T-helper 2 cell treated with Interferon-gamma antibody and Interleukin-4, amounts not matched to agents 100 ng/mL and 5 ng/mL, for 36 hours (primary cell): ENCODE measurements around the gene HOXD8. TPM values are rescaled to one million over a fixed set of nuclear protein-coding genes. Genes with fewer than 3 reads are reported as not detected.

ENCODE experiments used
- intact Hi-C: fragments of 100-400 bp; cut with micrococcal nuclease; formaldehyde crosslinking; loops from one replicate; pipeline ENCODE4 v1.15.1; 2023
- total RNA-seq: library from RNA; stranded (reverse); gene quantifications from 2 replicates; pipeline ENCODE4 v1.2.3, GENCODE V29; 2022

The HOXD8 gene
- total RNA-seq, 1 donor from 2014 or later: not detected

DNA sequence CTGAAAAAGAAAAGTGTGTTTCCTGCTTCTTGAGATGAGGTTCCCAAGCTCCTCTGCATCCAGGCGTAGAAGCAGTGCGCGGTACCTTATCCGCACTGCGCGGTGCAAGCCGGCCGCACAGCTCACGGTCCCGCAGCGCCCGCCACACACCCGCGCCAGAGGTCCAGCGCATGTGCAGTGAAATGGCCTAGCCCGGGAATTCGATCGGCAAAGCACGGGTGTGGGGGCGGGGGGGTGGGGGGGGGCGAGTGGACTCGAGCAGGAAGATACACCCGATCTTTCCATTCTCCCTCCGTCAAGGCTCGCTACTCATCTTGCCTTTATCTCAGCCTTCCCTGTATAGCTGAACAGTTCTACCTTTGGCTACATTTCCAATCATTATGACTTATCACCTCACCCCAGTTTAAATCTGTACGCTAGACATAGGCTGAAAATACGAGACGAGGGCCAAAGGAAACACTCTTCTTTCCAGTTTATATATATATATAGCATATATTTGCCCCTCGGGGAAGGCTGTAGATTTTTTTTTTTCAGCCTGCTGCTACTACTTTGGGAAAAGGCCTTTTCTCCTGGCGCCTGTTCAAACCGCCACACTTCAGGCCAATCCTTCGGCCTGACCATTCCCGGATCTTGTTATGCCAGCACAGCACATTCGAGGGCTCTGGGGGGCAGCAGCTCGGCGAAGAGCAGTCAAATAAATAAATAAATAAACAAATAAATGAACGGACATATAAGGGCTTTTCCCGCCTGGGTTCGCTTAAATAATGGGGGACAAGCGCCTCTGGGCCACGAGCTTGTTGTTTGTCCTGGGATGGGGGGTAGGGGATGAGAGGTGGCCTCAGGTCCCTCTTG is 10.4 kb downstream of the HOXD8 start:
- intact Hi-C loops: loop anchor here (1.0 to 10.0 kb wide), 6 partner anchors 315 to 1007 kb away; no protein-coding TSS in a partner anchor

DNA sequence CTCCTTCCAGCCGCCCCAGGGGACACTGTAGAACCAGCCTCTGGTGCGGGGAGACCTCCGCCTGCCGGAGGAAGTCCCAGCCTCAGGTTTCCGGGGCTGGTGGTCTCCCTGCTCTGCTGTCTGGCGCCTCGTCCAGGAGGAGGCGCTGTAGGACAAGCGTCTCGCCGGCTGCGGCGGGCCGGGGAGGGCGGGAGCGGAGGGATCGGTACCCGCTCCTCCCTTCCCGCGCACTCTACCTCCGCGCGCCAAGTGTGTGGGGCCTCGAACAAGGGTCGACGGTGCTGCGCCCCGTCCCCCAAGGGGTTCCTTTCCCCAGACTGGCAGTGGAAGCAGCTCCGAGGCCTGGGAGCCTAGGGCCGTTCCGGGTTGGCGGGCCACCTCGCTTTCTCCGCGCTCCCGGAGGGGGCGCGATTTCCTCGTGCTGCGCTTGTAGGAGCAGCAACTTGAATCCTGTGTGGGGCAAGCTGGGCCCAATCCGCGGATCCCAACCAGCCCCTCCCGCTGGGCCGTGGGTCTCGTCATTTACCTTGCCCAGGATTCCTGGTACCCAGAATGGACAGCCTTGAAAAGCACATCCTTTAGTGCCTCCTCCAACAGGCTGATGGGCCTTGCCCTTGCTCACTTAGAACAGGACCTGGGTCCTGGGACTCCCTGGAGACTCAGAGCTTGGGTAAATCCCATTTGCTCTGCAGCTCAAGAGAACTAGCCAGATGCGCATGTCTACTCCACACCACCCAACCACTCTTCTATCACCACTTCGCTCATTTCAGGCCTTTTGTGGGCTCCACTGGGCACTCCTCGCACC is 11.2 kb downstream of the HOXD8 start:
- intact Hi-C loops: loop anchor here (1.0 to 5.0 kb wide), 5 partner anchors 315 to 1007 kb away; no protein-coding TSS in a partner anchor

DNA sequence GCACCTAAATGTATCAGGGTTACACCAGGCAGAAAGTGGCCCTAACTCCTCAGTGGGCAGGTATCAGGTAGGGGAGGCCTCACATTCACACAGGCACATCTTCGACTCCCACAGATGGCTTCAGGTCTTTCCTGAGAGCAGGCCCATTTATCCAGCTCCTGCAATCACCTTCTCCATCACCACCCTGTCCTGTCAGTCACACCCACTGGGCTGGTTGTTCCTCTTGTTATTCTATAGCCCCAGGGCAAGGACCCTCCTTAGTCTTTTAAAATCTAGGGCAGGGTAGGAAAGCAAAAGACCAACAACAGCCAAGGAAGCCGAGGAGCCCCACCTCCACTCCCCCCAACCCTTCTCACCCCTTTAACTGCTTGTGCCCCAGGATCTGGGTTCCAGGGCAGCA is 12.8 kb downstream of the HOXD8 start:
- intact Hi-C loops: loop anchor here (5.0 kb wide), 3 partner anchors 410 to 1005 kb away; no protein-coding TSS in a partner anchor

DNA sequence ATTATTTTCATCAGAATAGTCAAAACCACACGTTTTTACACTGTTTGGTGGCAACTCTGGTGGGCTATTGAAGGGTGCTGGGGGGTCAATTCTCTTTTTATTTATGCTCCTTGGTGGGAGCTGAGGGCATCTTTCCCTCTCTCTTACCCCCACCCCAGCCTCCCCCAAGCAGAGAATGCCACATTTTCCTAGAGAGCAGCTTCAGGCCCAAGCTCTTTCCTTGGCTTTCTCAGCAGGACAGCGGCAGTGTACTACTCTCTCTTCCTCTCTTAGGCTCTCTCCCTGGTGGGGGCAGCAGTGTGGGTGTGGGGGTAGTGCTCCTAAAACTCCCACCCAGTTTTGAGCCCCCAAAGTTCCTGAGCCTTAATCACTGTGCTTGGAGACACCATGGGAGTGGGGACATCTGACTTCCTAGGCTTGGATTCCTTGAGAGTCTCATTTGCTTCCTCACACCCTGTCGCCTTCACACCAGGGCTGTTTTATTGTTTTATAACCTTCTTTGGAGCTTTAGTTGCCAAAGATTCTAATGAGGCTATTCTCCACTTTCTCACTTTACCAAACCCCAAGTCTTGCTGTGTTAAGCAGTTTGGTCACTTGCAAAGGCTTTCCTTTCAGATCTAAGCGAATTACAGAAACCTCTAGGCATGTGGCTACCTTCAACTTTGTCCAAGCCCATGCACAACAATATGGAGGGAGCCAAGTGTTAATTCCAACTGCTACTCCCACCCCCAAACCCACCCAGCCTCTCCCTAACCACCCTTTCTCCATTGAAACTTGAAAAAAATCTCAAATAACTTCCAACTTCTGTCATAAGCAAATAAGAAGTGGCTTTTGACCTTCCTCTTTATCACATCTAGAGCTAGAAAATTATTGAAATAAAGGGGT is 15.8 kb downstream of the HOXD8 start:
- intact Hi-C loops: no loop called here

DNA sequence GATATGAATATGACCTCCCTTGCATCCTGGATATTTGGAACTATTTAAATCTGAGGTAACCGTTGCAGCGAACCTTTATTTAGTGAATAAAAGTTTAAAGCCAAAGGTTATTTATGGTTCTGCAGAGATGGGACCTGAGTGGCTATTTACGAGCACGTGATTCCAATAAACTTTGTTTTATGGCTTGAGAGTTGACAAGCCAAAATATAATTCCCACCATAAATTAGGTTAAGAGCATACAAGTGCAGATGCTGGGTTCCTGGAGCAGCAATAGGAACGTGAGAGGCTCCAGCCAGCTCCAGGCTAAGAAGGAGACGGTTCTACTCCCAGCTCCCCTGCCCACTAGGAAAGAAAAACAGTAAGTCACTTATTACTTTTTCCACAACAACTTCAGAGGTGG is 16.6 kb downstream of the HOXD8 start:
- intact Hi-C loops: no loop called here

DNA sequence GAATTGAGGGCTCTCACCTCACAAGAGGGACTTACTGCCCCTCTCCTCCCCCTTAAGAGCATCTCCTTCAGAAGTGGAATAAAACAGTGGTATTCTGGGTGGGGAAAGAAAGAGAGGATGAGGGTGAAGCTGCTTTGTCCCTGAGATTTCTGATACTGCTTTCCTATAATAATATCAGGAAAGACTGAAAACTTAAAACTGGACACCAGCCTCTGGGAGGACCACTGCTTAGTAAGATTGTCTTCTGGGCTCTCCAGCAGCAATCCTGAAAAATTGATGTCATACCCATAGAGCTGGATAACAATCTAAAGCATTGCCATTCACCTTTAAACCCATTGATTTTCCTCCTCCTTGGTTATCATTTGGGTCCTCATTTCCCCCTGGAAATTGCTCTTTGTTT is 17.1 kb downstream of the HOXD8 start:
- intact Hi-C loops: no loop called here

DNA sequence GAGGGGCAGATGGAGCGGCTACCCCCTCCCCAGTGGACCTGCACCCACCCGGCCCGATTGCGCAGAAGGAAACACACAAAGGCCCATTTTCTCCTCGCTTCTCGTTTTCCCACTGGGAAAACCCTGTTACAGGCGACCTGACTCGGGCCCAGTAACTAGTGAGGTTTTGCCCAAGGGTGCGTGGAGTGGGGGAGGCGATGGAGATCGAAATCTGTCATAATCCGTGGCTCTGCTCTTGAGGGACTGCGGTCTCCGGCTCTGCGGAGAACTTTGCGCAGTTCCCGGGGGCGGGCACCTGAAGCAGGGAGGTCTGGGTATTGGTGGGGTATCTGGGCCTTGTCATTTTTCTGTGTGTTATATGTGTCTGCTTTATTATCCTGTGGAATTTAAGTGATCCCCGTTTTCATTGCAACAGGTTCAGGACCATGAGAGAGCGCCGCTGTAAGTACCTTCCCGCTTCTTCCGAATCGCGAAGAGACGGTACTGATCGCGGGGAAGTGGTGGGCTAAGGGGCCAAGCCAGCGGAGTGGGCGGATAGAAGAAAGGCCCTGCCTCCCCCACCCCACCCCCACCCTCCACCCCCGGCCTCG is 17.8 kb downstream of the HOXD8 start:
- intact Hi-C loops: no loop called here

DNA sequence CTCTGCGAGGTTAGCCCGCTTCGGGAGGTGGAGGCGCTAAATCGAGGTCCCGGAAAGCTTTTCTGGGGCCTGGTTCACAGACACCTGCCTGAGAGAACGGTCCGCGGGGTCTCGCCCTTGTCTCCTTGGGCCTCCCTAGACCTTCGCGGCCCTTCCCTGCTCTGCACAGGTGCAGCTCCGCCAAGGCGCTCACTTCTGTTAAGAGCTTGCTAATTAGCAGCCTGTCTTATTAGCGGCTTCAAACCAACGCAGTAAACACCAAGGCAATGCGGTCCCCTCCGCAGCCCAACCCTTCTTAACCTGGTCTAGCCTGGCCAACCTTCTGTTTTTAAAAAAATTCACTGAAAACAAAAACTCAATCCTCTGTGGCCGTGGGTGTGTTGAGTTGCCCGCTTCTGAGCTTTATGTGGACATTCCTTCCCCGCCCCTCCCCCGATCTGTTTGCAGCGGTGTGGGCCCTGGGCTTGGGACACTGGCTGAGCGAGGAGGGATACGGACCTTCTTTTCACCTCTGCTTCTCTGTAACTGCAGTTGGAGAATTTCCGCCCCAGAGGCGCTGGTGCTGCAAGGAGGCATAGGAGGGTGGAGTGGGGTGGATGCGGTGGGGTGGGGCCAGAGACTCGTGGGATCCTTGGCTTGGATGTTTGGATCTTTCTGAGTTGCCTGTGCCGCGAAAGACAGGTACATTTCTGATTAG is 18.4 kb downstream of the HOXD8 start:
- intact Hi-C loops: no loop called here

DNA sequence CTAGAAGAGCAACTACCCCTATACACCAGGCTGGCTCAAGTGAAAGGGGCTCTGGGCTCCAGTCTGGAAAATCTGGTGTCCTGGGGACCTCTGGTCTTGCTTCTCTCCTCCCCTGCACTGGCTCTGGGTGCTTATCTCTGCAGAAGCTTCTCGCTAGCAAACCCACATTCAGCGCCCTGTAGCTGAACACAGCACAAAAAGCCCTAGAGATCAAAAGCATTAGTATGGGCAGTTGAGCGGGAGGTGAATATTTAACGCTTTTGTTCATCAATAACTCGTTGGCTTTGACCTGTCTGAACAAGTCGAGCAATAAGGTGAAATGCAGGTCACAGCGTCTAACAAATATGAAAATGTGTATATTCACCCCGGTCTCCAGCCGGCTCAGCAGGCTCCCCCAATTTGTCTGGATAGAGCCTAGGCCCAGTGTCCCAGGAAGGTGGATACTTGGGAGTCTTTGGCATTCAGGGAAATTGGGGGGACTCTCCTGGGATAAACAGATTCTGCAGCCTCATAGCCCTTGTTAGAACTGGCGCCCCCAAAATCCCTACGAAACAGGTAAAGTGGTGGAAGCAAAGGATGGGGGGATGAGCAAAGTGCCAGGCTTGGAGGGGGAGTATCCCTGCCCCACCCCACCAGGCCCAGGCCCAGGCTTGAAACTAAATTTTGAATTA is 19.4 kb downstream of the HOXD8 start:
- intact Hi-C loops: no loop called here

DNA sequence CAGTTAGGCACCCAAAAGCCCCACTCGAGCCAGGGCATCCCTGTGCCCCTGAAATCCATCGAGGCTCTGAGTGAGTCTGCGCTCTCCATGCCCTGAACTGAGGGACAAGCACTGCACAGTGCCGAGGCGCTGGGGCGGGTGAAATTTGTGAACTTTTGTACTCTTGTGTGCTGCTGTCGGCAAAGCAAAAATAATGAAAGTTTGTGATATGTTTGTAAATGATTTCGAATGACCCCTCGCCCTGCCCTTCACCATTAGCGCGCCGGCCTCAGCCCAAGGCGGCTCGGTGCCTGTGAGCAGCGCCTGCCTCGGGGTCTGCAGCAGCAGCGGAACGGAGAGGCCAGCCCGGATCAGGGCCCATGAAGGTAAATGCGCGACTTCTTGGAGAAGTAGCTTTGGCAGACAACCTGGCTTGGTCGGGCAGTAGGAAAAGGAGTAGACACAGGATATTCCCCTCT is 20.0 kb downstream of the HOXD8 start:
- intact Hi-C loops: no loop called here

DNA sequence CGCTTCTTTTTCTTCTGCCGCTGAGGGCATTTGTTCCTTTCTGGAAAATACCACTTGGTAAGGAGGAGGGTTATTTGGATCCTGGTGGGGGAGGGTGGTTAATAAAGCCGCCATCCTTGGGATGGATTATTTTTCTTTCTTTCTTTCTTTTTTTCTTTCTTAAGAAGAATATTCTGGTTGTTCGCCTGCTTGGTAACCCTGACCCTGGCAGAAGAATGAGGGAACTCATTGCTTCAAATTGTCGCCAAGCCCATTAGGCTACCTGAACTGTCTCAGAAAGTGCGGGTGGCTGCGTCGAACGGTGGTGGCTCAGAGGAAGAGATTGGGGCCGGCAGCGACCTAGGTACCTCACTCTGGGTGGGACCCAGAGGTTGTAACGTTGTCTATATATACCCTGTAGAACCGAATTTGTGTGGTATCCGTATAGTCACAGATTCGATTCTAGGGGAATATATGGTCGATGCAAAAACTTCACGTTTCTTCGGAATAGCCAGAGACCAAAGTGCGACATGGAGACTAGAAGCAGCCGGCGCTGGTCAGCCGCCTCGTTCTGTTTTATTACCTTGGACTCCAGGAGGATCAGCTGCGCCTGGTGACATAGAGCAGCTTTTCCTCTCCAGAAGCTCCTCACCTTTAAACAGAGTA is 20.6 kb downstream of the HOXD8 start:
- intact Hi-C loops: loop anchor here (2.0 kb wide), 1 partner anchor 17 kb away; no protein-coding TSS in a partner anchor

DNA sequence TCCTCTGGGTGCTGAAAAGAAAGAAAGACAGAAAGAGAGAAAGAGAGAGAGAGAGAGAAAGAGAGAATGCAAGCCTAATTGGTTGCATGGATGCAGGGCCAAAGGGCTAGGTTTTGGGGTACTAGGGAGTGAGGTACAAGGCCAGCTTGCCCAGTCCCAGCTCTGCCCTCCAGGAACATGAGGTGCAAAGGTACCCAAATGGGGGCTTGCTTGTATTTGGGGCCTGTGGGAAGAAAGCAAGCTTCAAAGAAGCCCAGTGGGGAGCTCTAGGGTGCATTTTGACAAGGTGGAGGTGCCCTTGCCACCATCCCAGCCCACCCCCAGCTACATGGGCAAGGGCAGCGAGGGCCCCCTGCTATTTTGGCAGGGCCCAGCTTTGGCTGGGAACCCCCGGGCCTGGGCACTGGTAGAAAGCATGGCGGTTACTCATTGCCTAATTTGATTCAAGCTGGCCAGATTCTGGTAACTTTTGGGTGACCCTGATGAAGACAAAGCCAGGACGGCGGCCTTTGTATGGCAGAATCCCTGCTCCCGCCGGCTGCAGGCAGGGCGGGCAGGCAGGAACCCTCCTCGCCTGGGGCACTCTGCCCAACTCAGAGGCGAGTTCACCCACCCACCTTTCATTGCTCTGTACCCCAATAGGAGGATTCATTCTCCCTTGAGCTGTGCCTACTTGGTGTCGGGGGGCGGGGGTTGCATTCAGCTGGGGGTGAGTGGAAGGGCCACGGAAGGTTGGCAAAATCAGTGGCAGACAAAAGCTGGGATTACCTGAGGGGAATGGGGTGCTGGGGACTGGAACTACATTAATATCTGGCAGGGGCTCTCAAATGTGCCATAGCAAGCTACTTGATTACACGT is 21.3 kb downstream of the HOXD8 start:
- intact Hi-C loops: loop anchor here (2.0 kb wide), 1 partner anchor 18 kb away; no protein-coding TSS in a partner anchor

DNA sequence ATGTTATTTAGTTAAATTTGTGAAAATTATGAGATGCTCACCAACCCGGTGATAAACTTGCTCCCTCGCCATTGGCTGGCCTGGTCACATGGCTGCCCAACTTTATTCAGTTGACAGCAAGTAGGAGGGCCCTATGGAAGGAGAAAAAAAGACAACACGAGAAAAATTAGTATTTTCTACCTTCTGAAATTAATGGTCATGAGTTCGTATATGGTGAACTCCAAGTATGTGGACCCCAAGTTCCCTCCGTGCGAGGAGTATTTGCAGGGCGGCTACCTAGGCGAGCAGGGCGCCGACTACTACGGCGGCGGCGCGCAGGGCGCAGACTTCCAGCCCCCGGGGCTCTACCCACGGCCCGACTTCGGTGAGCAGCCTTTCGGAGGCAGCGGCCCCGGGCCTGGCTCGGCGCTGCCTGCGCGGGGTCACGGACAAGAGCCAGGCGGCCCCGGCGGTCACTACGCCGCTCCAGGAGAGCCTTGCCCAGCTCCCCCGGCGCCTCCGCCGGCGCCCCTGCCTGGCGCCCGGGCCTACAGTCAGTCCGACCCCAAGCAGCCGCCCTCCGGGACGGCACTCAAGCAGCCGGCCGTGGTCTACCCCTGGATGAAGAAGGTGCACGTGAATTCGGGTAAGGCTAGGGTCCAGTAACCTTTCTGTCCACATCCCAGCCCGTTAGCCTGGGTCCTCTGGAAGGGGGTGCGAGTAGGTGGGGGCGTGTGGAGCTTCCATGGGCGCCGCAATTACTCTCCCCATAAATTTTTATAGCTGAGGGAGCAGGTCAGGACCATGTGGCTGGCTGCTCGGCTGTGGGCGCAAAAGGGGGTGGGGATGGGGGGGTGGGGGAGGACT is 22.2 kb downstream of the HOXD8 start, which contains the start of gene HOXD4:
Gene HOXD4, plus strand, starts transcription at position 109 of the 846 bp plus-strand sequence. Its CDS starts 84 bp downstream, at position 193.
- intact Hi-C loops: loop anchor here (2.0 kb wide), 1 partner anchor 19 kb away; no protein-coding TSS in a partner anchor

DNA sequence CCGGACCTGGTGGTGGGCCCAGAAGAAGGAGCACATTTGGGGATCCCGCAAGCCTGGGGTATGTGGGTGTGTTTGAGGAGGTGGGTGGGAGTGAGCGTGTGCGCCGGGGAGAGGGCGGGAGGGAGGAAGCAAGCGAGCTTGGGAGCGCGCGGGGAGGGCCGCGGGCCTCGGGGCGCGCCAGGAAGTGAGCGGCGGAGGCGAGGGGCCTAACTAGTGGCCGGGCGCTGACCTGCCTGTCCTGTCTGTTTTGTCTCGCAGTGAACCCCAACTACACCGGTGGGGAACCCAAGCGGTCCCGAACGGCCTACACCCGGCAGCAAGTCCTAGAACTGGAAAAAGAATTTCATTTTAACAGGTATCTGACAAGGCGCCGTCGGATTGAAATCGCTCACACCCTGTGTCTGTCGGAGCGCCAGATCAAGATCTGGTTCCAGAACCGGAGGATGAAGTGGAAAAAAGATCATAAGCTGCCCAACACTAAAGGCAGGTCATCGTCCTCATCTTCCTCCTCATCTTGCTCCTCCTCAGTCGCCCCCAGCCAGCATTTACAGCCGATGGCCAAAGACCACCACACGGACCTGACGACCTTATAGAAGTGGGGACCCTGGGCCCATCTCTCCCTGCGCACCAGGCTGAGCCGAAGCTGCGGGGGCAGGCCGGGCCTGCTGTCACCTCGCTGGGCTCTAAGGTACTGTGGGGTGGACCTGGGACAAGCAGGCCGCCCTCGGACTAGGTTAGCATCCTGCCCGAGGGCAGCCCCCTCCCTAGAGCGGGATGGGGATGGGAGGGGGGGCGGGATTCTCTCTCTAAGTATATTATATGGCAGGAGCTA is 23.1 kb downstream of the HOXD8 start:
- intact Hi-C loops: no loop called here

DNA sequence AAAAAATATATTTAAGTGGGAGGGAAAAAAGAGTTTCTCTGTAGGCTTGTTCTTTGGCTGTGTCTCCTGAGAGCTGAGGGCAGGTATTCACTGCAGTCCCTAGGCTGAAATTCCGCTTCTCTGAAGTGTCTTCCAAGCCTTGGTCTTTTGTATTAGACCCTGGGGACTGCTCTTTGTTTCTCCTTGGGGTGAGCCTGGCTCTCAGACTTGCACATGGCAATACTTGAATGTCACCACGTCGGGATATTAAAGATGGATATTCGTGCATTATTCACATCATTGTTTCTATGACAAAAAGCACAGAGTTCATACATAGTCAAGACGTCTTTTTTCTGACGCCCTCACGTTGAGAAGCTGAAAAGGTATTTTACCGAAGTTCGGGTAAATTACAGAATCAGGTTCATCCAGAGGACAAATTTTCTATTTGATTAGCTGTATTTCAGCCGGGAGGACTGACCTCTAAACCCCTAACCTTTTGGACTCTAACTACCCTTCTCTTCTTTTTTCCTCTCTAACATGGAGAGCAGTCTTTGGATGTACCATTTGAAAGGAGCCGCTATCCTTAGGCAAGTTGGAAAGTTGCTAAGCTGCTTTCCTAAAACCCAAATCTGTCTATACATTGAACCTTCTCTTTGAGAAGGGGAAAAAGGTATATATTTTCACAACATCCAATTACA is 25.2 kb downstream of the HOXD8 start:
- intact Hi-C loops: no loop called here
